Duodenal mucosa (tissue), 2 donors: ENCODE results near the gene LRRIQ1.

Source experiments
- H3K27ac ChIP-seq: one replicate; pipeline ENCODE4 v1.7.0; 2013; ENCODE audit warnings: low read depth, low read length
- H3K27me3 ChIP-seq, 2 donors: one replicate each; pipeline ENCODE4 v1.7.0; 2013; ENCODE audit warnings: low read length in 2 of 2, control low read depth in 1 of 2; ENCODE audit not compliant: insufficient read depth in 2 of 2, control insufficient read depth in 1 of 2
- H3K36me3 ChIP-seq, 2 donors: one replicate each; pipeline ENCODE4 v1.7.0; 2013; ENCODE audit warnings: low read length in 2 of 2, control low read depth in 1 of 2; ENCODE audit not compliant: insufficient read depth in 2 of 2, control insufficient read depth in 1 of 2
- H3K4me1 ChIP-seq, 2 donors: one replicate each; pipeline ENCODE4 v1.7.0; 2013; ENCODE audit warnings: low read length in 2 of 2, control low read depth in 1 of 2; ENCODE audit not compliant: insufficient read depth in 2 of 2, control insufficient read depth in 1 of 2
- H3K4me3 ChIP-seq, 2 donors: one replicate each; pipeline ENCODE4 v1.7.0; 2013; ENCODE audit warnings: low read length in 2 of 2, low read depth in 1 of 2
- H3K9ac ChIP-seq, 2 donors: one replicate each; pipeline ENCODE4 v1.7.0; 2013; ENCODE audit warnings: low read length in 2 of 2, low read depth in 1 of 2
- H3K9me3 ChIP-seq, 2 donors: one replicate each; pipeline ENCODE4 v1.7.0; 2013; ENCODE audit warnings: low read length in 2 of 2, control low read depth in 1 of 2; ENCODE audit not compliant: control insufficient read depth in 1 of 2

LRRIQ1 gene

GRCh38 chr12:85095501-85095900, 59.4 kb downstream of the LRRIQ1 start:
- H3K4me1 ChIP-seq, result no peaks in the 10 kb centered on the region

GRCh38 chr12:85130646-85131045, 94.5 kb downstream of the LRRIQ1 start:
- no peaks in the 10 kb centered on the region for H3K36me3 ChIP-seq
- H3K4me3 ChIP-seq, result no peak overlapping the region
- H3K4me1 ChIP-seq, result no peaks in the 10 kb centered on the region
- no peak overlapping the region for H3K27ac ChIP-seq
- H3K9ac ChIP-seq, result no peak overlapping the region
- H3K27me3 ChIP-seq, result no peaks in the 10 kb centered on the region
- no peaks in the 10 kb centered on the region for H3K9me3 ChIP-seq

More at GRCh38 chr12:85095501-85095900, 59.4 kb downstream of the LRRIQ1 start:
- no peaks in the 10 kb centered on the region for H3K9me3 ChIP-seq
- H3K4me3 ChIP-seq, result no peak overlapping the region
- H3K27ac ChIP-seq, result no peak overlapping the region
- no peaks in the 10 kb centered on the region for H3K36me3 ChIP-seq
- no peak overlapping the region for H3K9ac ChIP-seq
- no peaks in the 10 kb centered on the region for H3K27me3 ChIP-seq

DNA sequence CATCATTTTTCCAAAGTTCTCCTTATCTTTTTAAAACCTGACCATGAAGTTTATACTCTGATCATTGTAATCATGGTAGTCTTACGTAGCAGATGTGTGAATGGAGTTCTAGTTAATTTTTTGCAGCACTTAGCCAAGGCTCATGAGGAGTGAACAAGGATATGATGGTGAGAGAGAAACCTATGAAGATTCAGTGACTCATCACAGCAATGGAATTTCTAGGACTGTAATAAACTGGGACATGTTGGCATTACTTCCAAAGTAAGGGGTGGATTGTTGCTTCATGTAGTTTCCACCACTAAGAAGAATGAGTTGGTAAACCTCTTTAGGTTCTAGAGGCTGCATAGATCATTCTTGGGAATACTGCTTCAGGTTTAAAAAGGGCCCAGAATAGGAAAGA, 102.7 kb downstream of the LRRIQ1 start:
- H3K27me3 ChIP-seq, result no peaks in the 10 kb centered on the region
- no peaks in the 10 kb centered on the region for H3K4me1 ChIP-seq
- H3K4me3 ChIP-seq, result no peak overlapping the region
- H3K27ac ChIP-seq, result no peak overlapping the region
- H3K9ac ChIP-seq, result no peak overlapping the region
- no peaks in the 10 kb centered on the region for H3K36me3 ChIP-seq
- no peaks in the 10 kb centered on the region for H3K9me3 ChIP-seq

- Histone ChIP-seq H3K27ac (no peak overlapping the region), H3K36me3 (no peaks in the 10 kb centered on the region), H3K9ac (no peak overlapping the region), H3K9me3 (no peaks in the 10 kb centered on the region), H3K4me1 (no peaks in the 10 kb centered on the region), H3K27me3 (no peaks in the 10 kb centered on the region), H3K4me3 (no peak overlapping the region)
Observed at GRCh38 chr12:85147331-85147730, 111.2 kb downstream of the LRRIQ1 start.

DNA sequence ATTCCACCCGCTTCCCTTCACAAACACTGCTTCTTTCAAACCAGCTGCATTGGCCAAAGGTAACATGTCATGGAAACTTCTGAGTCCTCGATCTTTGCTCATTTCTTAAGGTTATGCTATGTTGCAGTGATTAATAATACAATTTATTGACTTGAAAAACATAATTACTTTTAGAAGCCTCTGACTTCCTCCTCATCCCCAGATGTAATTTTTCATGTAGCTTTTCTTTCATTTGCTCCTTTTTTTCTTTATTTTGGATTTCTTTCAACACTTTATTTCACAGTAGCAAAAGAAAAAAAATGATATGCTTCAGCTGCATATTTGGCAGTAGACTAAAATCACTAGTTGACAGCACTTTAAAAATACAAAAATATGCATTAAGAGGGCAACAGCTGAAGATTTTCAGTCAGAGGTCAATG, 116.2 kb downstream of the LRRIQ1 start:
- Histone ChIP-seq H3K4me3 (no peak overlapping the region), H3K9ac (no peak overlapping the region), H3K27me3 (no peaks in the 10 kb centered on the region), H3K4me1 (no peaks in the 10 kb centered on the region), H3K9me3 (no peaks in the 10 kb centered on the region), H3K36me3 (no peaks in the 10 kb centered on the region), H3K27ac (no peak overlapping the region)

DNA sequence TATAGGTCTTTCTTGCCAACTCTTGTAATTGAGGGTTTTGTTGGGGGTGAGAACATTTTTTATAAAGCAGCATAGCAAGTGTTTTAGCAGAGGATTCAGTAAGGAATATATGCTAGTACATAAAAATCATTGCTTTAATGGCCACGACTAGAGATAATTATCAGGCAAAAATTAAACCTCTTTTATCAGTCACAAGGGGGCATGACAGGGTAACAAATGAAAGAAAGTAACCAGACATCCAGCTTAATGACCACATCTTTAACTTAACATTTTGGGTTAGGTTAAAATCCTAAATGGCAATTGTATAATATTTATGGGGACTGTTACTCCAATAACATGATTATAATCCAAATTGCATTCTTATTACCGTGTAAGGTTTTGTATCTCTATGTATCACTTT, 119.6 kb downstream of the LRRIQ1 start:
- H3K4me1 ChIP-seq, result no peaks in the 10 kb centered on the region
- no peak overlapping the region for H3K27ac ChIP-seq
- H3K9ac ChIP-seq, result no peak overlapping the region
- no peaks in the 10 kb centered on the region for H3K27me3 ChIP-seq
- H3K36me3 ChIP-seq, result no peaks in the 10 kb centered on the region
- H3K4me3 ChIP-seq, result no peak overlapping the region
- no peaks in the 10 kb centered on the region for H3K9me3 ChIP-seq

- H3K36me3 ChIP-seq, result no peaks in the 10 kb centered on the region
- H3K4me3 ChIP-seq, result no peak overlapping the region
- no peak overlapping the region for H3K27ac ChIP-seq
- no peaks in the 10 kb centered on the region for H3K27me3 ChIP-seq
- H3K9ac ChIP-seq, result no peak overlapping the region
- no peaks in the 10 kb centered on the region for H3K4me1 ChIP-seq
- no peaks in the 10 kb centered on the region for H3K9me3 ChIP-seq
Observed at GRCh38 chr12:85156569-85156968, 120.4 kb downstream of the LRRIQ1 start.

DNA sequence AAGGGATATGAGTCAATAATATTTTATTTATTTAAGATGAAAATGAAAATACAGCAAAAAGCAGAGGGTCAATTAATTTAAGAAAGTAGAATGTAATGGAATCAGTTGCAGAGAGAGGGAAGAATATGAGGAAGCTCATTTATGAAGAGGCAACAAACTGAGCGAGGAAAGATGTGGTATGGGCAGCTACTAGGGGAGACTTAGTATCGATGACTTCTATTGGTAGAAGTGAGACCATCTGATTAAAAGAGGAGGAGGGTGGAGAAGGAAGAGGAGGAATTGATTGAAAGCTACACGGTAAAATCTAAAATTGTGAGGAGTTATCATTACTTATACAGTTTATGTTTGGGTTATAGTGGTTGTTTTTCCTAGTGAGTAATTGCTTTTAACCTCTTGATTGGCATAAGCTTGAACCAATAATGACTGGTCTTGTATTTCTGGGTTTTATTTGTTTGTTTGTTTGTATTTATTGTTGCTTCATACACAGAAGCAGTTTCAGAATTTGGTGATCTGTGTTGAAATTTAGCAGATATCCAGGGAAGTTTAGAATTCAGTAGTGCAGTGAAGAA, 121.0 kb downstream of the LRRIQ1 start:
- no peaks in the 10 kb centered on the region for H3K4me1 ChIP-seq
- H3K27me3 ChIP-seq, result no peaks in the 10 kb centered on the region

GRCh38 chr12:85163752-85164321, 127.7 kb downstream of the LRRIQ1 start:
- no peaks in the 10 kb centered on the region for H3K9me3 ChIP-seq
- no peaks in the 10 kb centered on the region for H3K4me1 ChIP-seq
- no peak overlapping the region for H3K9ac ChIP-seq
- no peak overlapping the region for H3K4me3 ChIP-seq
- H3K27ac ChIP-seq, result no peak overlapping the region
- H3K27me3 ChIP-seq, result no peaks in the 10 kb centered on the region
- no peaks in the 10 kb centered on the region for H3K36me3 ChIP-seq

More for the DNA sequence above, 121.0 kb downstream of the LRRIQ1 start:
- no peaks in the 10 kb centered on the region for H3K36me3 ChIP-seq
- no peak overlapping the region for H3K4me3 ChIP-seq
- no peak overlapping the region for H3K27ac ChIP-seq
- H3K9me3 ChIP-seq, result no peaks in the 10 kb centered on the region
- no peak overlapping the region for H3K9ac ChIP-seq

- Histone ChIP-seq H3K4me1 (no peaks in the 10 kb centered on the region), H3K9me3 (no peaks in the 10 kb centered on the region), H3K27ac (no peak overlapping the region), H3K36me3 (no peaks in the 10 kb centered on the region), H3K9ac (no peak overlapping the region), H3K27me3 (no peaks in the 10 kb centered on the region), H3K4me3 (no peak overlapping the region)
Observed at GRCh38 chr12:85179680-85180270, 143.6 kb downstream of the LRRIQ1 start.
